ENCODE measurements around the gene NFU1. TPM values are rescaled to one million over a fixed set of nuclear protein-coding genes. Genes with fewer than 3 reads are reported as not detected.

NFU1 gene
- total RNA-seq, 1 donor = 34.0 TPM

DNA sequence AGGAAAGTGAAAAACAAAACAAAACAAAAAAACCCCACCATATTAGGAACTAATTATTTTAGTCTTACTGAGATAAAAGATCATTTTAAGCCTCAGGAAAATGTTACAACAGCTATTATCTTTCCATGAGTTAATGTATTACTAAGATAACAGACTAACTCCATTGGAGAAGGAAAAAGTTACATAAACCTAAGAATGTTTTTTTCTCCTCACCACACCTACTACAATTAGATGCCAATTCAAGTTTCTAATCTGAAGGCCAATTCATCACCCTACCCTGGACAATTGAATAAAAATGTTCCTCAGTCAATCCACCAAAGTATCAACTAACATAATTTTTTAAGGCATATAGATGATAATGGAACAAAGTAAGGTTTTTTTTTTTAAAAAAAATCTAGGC lies 40.0 kb downstream of the NFU1 start:
- no peaks in the 10 kb centered on the region for H3K9me3 ChIP-seq (ENCODE audit: low read depth, low read length)
- no peaks in the 10 kb centered on the region for H3K79me2 ChIP-seq (ENCODE audit: insufficient read depth, low read length)
- peaks cover 4% of the 10 kb centered on the region for H3K4me1 ChIP-seq (ENCODE audit: insufficient read depth, low read length)
- no peak overlapping the region for H3K27ac ChIP-seq (ENCODE audit: low read depth, low read length)
- TF ChIP-seq, protein P1, sequence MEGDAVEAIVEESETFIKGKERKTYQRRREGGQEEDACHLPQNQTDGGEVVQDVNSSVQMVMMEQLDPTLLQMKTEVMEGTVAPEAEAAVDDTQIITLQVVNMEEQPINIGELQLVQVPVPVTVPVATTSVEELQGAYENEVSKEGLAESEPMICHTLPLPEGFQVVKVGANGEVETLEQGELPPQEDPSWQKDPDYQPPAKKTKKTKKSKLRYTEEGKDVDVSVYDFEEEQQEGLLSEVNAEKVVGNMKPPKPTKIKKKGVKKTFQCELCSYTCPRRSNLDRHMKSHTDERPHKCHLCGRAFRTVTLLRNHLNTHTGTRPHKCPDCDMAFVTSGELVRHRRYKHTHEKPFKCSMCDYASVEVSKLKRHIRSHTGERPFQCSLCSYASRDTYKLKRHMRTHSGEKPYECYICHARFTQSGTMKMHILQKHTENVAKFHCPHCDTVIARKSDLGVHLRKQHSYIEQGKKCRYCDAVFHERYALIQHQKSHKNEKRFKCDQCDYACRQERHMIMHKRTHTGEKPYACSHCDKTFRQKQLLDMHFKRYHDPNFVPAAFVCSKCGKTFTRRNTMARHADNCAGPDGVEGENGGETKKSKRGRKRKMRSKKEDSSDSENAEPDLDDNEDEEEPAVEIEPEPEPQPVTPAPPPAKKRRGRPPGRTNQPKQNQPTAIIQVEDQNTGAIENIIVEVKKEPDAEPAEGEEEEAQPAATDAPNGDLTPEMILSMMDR (IDR thresholded peaks at IDR 0.05; ENCODE audit: extremely low read depth, low read depth, low read length) = no peak
- H3K4me2 ChIP-seq (ENCODE audit: insufficient read depth, low read length) = no peak overlapping the region
- H3K4me3 ChIP-seq (ENCODE audit: insufficient read depth, low read length) = no peak overlapping the region
- H2AFZ ChIP-seq (ENCODE audit: low read length) = no peak overlapping the region
- no peaks in the 10 kb centered on the region for H3K27me3 ChIP-seq (ENCODE audit: insufficient read depth, low read length)
- H3K36me3 ChIP-seq (ENCODE audit: insufficient read depth, low read length) = peaks cover 25% of the 10 kb centered on the region
- DNase-seq (ENCODE audit: insufficient read length, low spot score, missing footprints) = no peak
- H4K20me1 ChIP-seq (ENCODE audit: insufficient read depth, low read length) = no peaks in the 10 kb centered on the region

DNA sequence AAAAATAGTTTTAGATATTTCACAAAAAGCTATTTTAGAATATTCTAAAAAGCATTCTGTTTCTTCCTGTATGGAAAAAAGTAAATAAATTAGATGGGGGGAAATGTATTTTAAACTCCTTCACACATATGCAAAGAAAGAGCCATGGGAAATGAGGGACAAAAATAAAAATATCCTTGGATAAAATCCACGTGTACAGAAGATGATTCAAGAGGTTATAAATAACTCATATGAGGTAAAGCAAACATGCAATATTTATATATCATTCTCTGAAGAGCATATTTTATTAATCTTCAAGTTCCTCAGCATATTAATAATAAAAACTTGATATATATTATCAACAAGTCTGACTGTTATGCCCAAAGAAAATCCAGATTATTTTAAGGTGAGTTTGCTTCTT lies 41.4 kb downstream of the NFU1 start:
- no peak overlapping the region for H3K4me3 ChIP-seq (ENCODE audit: insufficient read depth, low read length)
- no peak overlapping the region for H3K27ac ChIP-seq (ENCODE audit: low read depth, low read length)
- peaks cover 25% of the 10 kb centered on the region for H3K36me3 ChIP-seq (ENCODE audit: insufficient read depth, low read length)
- H4K20me1 ChIP-seq (ENCODE audit: insufficient read depth, low read length) = no peaks in the 10 kb centered on the region
- no peak overlapping the region for H3K4me2 ChIP-seq (ENCODE audit: insufficient read depth, low read length)
- no peak overlapping the region for H2AFZ ChIP-seq (ENCODE audit: low read length)
- TF ChIP-seq, protein P1 (IDR thresholded peaks at IDR 0.05; ENCODE audit: extremely low read depth, low read depth, low read length) = no peak
- peaks cover 4% of the 10 kb centered on the region for H3K4me1 ChIP-seq (ENCODE audit: insufficient read depth, low read length)
- H3K27me3 ChIP-seq (ENCODE audit: insufficient read depth, low read length) = no peaks in the 10 kb centered on the region
- H3K79me2 ChIP-seq (ENCODE audit: insufficient read depth, low read length) = no peaks in the 10 kb centered on the region
- no peak for DNase-seq (ENCODE audit: insufficient read length, low spot score, missing footprints)
- H3K9me3 ChIP-seq (ENCODE audit: low read depth, low read length) = no peaks in the 10 kb centered on the region

DNA sequence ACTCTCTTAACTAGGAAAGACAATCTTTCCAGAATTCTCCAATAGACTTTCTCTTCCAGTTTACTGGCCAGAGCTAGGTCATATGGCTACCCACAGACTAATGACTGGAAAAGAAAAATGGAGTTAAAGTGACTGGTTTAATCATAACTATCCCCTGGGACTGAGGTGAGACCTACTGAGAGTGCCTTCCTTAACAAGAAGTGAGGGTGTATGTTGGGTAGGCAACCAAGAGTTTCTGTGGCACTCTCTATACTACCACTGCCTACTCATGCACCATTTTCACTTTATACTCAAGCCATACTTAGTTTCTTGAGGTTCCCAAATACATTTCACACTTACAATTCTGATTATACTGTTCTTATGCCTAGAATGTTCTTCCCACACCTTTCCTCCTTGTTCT lies 43.3 kb downstream of the NFU1 start:
- DNase-seq (ENCODE audit: insufficient read length, low spot score, missing footprints) = no peak
- Histone ChIP-seq H2AFZ (ENCODE audit: low read length) (no peak overlapping the region), H3K4me2 (ENCODE audit: insufficient read depth, low read length) (no peak overlapping the region), H3K4me3 (ENCODE audit: insufficient read depth, low read length) (no peak overlapping the region), H3K27ac (ENCODE audit: low read depth, low read length) (no peak overlapping the region), H3K4me1 (ENCODE audit: insufficient read depth, low read length) (peaks cover 4% of the 10 kb centered on the region), H3K27me3 (ENCODE audit: insufficient read depth, low read length) (no peaks in the 10 kb centered on the region), H3K36me3 (ENCODE audit: insufficient read depth, low read length) (peaks cover 10% of the 10 kb centered on the region), H3K9me3 (ENCODE audit: low read depth, low read length) (no peaks in the 10 kb centered on the region), H3K79me2 (ENCODE audit: insufficient read depth, low read length) (no peaks in the 10 kb centered on the region), H4K20me1 (ENCODE audit: insufficient read depth, low read length) (no peaks in the 10 kb centered on the region)
- TF ChIP-seq, protein P1 (IDR thresholded peaks at IDR 0.05; ENCODE audit: extremely low read depth, low read depth, low read length) = no peak

DNA sequence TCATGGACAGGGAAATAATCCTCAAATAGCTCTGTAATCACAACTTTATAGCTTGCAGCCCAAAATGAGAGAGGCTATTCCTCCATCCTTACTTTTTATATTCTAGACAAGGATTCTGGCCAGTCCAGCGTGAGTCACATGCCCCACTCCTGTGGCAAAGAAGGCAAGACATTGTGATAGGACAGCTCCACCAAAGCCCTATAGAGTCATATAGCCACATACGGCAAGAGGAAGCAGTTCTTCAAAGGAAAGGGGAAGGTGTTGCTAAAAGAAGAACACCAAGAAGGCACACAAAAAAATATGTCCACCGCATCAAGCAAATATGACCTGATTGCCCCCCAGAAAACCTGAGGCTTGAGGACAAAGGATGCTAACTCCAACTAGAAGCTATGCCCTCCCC lies 46.8 kb downstream of the NFU1 start:
- peaks cover 19% of the 10 kb centered on the region for H3K79me2 ChIP-seq (ENCODE audit: insufficient read depth, low read length)

More for the DNA sequence above, 46.8 kb downstream of the NFU1 start:
- TF ChIP-seq, protein P1 (IDR thresholded peaks at IDR 0.05; ENCODE audit: extremely low read depth, low read depth, low read length) = no peak
- Histone ChIP-seq H3K4me2 (ENCODE audit: insufficient read depth, low read length) (no peak overlapping the region), H3K27ac (ENCODE audit: low read depth, low read length) (no peak overlapping the region), H3K9me3 (ENCODE audit: low read depth, low read length) (no peaks in the 10 kb centered on the region), H2AFZ (ENCODE audit: low read length) (no peak overlapping the region), H3K4me1 (ENCODE audit: insufficient read depth, low read length) (peaks cover 5% of the 10 kb centered on the region), H3K27me3 (ENCODE audit: insufficient read depth, low read length) (no peaks in the 10 kb centered on the region), H4K20me1 (ENCODE audit: insufficient read depth, low read length) (peaks cover 6% of the 10 kb centered on the region), H3K4me3 (ENCODE audit: insufficient read depth, low read length) (no peak overlapping the region), H3K36me3 (ENCODE audit: insufficient read depth, low read length) (no peaks in the 10 kb centered on the region)
- DNase-seq (ENCODE audit: insufficient read length, low spot score, missing footprints) = no peak
